SU-DHL-6 (cell line): ENCODE results near the gene SLC8A1.

Experiments used
- CTCF ChIP-seq: fragments of 200-600 bp; sonication (generic); IDR thresholded peaks from one replicate; pipeline ENCODE4 v1.5.1; 2017; ENCODE audit warnings: antibody characterized with exemption, mild to moderate bottlenecking, low read length, moderate library complexity; ENCODE audit not compliant: insufficient read depth, poor library complexity, severe bottlenecking
- EZH2phosphoT487 ChIP-seq: fragments of 200-600 bp; sonication (generic), shearing (Covaris generic); conservative IDR thresholded peaks from 2 replicates; pipeline ENCODE4 v1.6.1; 2018; ENCODE audit warnings: mild to moderate bottlenecking, antibody characterized with exemption, low read length, moderate library complexity, mixed read lengths

- TF ChIP-seq CTCF (no peak), EZH2phosphoT487 (no peak)
Measured at GRCh38 chr2:40420478-40420877, 31.4 kb downstream of the SLC8A1 start.
